IPS-18a (cell line): ENCODE measurements around the gene PLXNA1.

ENCODE experiments used
- H3K27ac ChIP-seq: one replicate; pipeline ENCODE4 v1.5.1; 2013; ENCODE audit warnings: low read length
- H3K27me3 ChIP-seq: one replicate; pipeline ENCODE4 v1.6.1; 2013; ENCODE audit warnings: mild to moderate bottlenecking, low read length; ENCODE audit not compliant: control insufficient read depth, insufficient read depth
- H3K36me3 ChIP-seq: one replicate; pipeline ENCODE4 v1.6.1; 2013; ENCODE audit warnings: low read depth, low read length; ENCODE audit not compliant: control insufficient read depth
- H3K4me1 ChIP-seq: one replicate; pipeline ENCODE4 v1.6.1; 2013; ENCODE audit warnings: low read depth, low read length; ENCODE audit not compliant: control insufficient read depth
- H3K4me3 ChIP-seq: one replicate; pipeline ENCODE4 v1.5.1; 2013; ENCODE audit warnings: low read length
- H3K9ac ChIP-seq: one replicate; pipeline ENCODE4 v1.6.1; 2013; ENCODE audit warnings: mild to moderate bottlenecking, low read length, moderate library complexity
- H3K9me3 ChIP-seq: one replicate; pipeline ENCODE4 v1.6.1; 2013; ENCODE audit warnings: low read depth, low read length; ENCODE audit not compliant: control insufficient read depth

The PLXNA1 gene

GRCh38 chr3:126982471-126983175 is at the start of gene PLXNA1:
TSS of gene PLXNA1 (plus strand) at chr3:126983115. CDS start at chr3:126988594, 5,479 bp downstream.
- no peak within 1 kb of the TSS for H3K27ac ChIP-seq
- H3K4me3 ChIP-seq: peak within 1 kb of the TSS; percentile 59
- peaks cover 5% of the 10 kb centered on the region for H3K4me1 ChIP-seq
- no peak within 1 kb of the TSS for H3K9ac ChIP-seq
- H3K36me3 ChIP-seq: no peaks in the 10 kb centered on the region
- H3K9me3 ChIP-seq: no peaks in the 10 kb centered on the region
- H3K27me3 ChIP-seq: peaks cover 12% of the 10 kb centered on the region

- no peak overlapping the region for H3K9ac ChIP-seq
- H3K4me1 ChIP-seq: peaks cover under 1% of the 10 kb centered on the region
- no peak overlapping the region for H3K4me3 ChIP-seq
- no peaks in the 10 kb centered on the region for H3K36me3 ChIP-seq
- H3K27ac ChIP-seq: no peak overlapping the region
- no peaks in the 10 kb centered on the region for H3K27me3 ChIP-seq
- H3K9me3 ChIP-seq: no peaks in the 10 kb centered on the region
Measured at GRCh38 chr3:126934031-126934531, 48.8 kb upstream of the PLXNA1 start.

GRCh38 chr3:126934991-126935390 is 47.9 kb upstream of the PLXNA1 start:
- Histone ChIP-seq H3K9me3 (no peaks in the 10 kb centered on the region), H3K27me3 (no peaks in the 10 kb centered on the region), H3K4me3 (no peak overlapping the region), H3K4me1 (peaks cover 3% of the 10 kb centered on the region), H3K36me3 (no peaks in the 10 kb centered on the region), H3K9ac (no peak overlapping the region), H3K27ac (no peak overlapping the region)

- Histone ChIP-seq H3K27me3 (no peaks in the 10 kb centered on the region), H3K9ac (no peak overlapping the region), H3K36me3 (no peaks in the 10 kb centered on the region), H3K4me3 (no peak overlapping the region), H3K4me1 (peaks cover 3% of the 10 kb centered on the region), H3K9me3 (no peaks in the 10 kb centered on the region), H3K27ac (no peak overlapping the region)
Measured at GRCh38 chr3:126935756-126936509, 47.0 kb upstream of the PLXNA1 start.

GRCh38 chr3:126936853-126937425 is 46.0 kb upstream of the PLXNA1 start:
- H3K27ac ChIP-seq: no peak overlapping the region
- H3K4me3 ChIP-seq: no peak overlapping the region
- H3K9ac ChIP-seq: no peak overlapping the region
- H3K9me3 ChIP-seq: no peaks in the 10 kb centered on the region
- no peaks in the 10 kb centered on the region for H3K27me3 ChIP-seq
- no peaks in the 10 kb centered on the region for H3K36me3 ChIP-seq
- peaks cover 3% of the 10 kb centered on the region for H3K4me1 ChIP-seq

- Histone ChIP-seq H3K9me3 (no peaks in the 10 kb centered on the region), H3K9ac (no peak overlapping the region), H3K27me3 (no peaks in the 10 kb centered on the region), H3K4me3 (no peak overlapping the region), H3K27ac (no peak overlapping the region), H3K4me1 (peaks cover 3% of the 10 kb centered on the region), H3K36me3 (no peaks in the 10 kb centered on the region)
Measured at GRCh38 chr3:126937533-126937932, 45.4 kb upstream of the PLXNA1 start.

- H3K4me1 ChIP-seq: peaks cover 3% of the 10 kb centered on the region
- no peaks in the 10 kb centered on the region for H3K27me3 ChIP-seq
- H3K9me3 ChIP-seq: no peaks in the 10 kb centered on the region
- H3K4me3 ChIP-seq: no peak overlapping the region
- no peak overlapping the region for H3K27ac ChIP-seq
- H3K36me3 ChIP-seq: no peaks in the 10 kb centered on the region
- H3K9ac ChIP-seq: no peak overlapping the region
Measured at GRCh38 chr3:126937973-126938372, 44.9 kb upstream of the PLXNA1 start.

- H3K4me1 ChIP-seq: peaks cover 3% of the 10 kb centered on the region
- H3K9ac ChIP-seq: no peak overlapping the region
- no peaks in the 10 kb centered on the region for H3K27me3 ChIP-seq
- H3K9me3 ChIP-seq: no peaks in the 10 kb centered on the region
- H3K4me3 ChIP-seq: no peak overlapping the region
- H3K36me3 ChIP-seq: no peaks in the 10 kb centered on the region
- no peak overlapping the region for H3K27ac ChIP-seq
Measured at GRCh38 chr3:126938520-126939337, 44.2 kb upstream of the PLXNA1 start.

GRCh38 chr3:126939338-126939718 is 43.6 kb upstream of the PLXNA1 start:
- Histone ChIP-seq H3K4me1 (peaks cover 3% of the 10 kb centered on the region), H3K27me3 (no peaks in the 10 kb centered on the region), H3K36me3 (no peaks in the 10 kb centered on the region), H3K4me3 (no peak overlapping the region), H3K9me3 (no peaks in the 10 kb centered on the region), H3K9ac (no peak overlapping the region), H3K27ac (no peak overlapping the region)

GRCh38 chr3:126939733-126940132 is 43.2 kb upstream of the PLXNA1 start:
- Histone ChIP-seq H3K9me3 (no peaks in the 10 kb centered on the region), H3K27me3 (no peaks in the 10 kb centered on the region), H3K9ac (no peak overlapping the region), H3K4me3 (no peak overlapping the region), H3K36me3 (no peaks in the 10 kb centered on the region), H3K27ac (no peak overlapping the region), H3K4me1 (peaks cover 3% of the 10 kb centered on the region)

- H3K27me3 ChIP-seq: no peaks in the 10 kb centered on the region
- no peak overlapping the region for H3K27ac ChIP-seq
- H3K4me3 ChIP-seq: no peak overlapping the region
- H3K9ac ChIP-seq: no peak overlapping the region
- no peaks in the 10 kb centered on the region for H3K36me3 ChIP-seq
- no peaks in the 10 kb centered on the region for H3K9me3 ChIP-seq
- H3K4me1 ChIP-seq: peaks cover 3% of the 10 kb centered on the region
Measured at GRCh38 chr3:126941721-126942270, 41.1 kb upstream of the PLXNA1 start.
